Dermis blood vessel endothelial cell (primary cell): ENCODE results near the gene ZFYVE1. TPM values are rescaled to one million over a fixed set of nuclear protein-coding genes. Genes with fewer than 3 reads are reported as not detected.
"Not testable (repeated sequence)": the region's sequence is repeated elsewhere in the genome, so short reads cannot be mapped to it uniquely, and the experiment has no call there.

Source experiments
- DNase-seq: peaks from one replicate; pipeline ENCODE4 v3.0.0; 2010
- total RNA-seq: library from RNA; depleted of rRNA; stranded (reverse); fragments of >200 nt; gene quantifications from 2 replicates; pipeline ENCODE4 v1.2.3, GENCODE V29; 2014

The ZFYVE1 gene, protein sequence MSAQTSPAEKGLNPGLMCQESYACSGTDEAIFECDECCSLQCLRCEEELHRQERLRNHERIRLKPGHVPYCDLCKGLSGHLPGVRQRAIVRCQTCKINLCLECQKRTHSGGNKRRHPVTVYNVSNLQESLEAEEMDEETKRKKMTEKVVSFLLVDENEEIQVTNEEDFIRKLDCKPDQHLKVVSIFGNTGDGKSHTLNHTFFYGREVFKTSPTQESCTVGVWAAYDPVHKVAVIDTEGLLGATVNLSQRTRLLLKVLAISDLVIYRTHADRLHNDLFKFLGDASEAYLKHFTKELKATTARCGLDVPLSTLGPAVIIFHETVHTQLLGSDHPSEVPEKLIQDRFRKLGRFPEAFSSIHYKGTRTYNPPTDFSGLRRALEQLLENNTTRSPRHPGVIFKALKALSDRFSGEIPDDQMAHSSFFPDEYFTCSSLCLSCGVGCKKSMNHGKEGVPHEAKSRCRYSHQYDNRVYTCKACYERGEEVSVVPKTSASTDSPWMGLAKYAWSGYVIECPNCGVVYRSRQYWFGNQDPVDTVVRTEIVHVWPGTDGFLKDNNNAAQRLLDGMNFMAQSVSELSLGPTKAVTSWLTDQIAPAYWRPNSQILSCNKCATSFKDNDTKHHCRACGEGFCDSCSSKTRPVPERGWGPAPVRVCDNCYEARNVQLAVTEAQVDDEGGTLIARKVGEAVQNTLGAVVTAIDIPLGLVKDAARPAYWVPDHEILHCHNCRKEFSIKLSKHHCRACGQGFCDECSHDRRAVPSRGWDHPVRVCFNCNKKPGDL
- total RNA-seq: 21.3 and 22.4 TPM in 2 replicates

DNA sequence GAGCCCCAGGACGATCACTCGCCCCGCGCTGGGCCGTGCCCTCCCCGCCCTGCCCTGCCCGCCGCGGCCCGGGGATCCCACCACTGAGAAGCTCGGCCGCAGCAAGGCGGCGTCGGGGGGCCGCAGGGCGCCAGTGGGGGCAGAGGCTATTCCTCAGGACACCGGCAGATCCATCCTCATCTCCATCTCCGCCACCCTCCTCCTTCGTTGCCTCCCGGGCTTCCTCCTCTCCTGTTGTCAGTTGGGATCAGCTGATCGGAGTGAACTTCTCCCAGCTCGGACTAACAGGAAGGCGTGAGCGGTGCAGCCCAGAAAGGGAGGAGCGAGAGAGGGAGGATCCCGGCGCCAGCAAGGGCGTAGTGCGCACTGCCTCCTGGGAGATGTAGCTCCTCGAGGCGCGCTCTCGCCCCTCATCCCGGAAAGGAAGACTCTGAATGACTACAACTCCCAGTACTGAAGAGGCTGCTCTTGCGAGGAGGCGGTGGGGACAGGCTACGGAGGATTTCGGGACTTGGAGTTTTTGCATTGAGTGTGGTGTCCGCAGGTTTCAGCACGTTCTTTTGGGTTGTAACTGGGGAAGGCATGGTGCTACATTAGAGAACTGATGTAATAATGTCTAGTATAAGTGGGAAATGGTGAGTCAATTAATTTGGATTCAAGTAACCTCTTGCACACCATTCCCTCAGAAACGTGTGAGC, at the start of gene ZFYVE1:
TSS of gene ZFYVE1 (minus strand) at position 262 of the 698 bp plus-strand sequence. CDS start 2,598 bp downstream, outside the sequence.
- DNase-seq: peak; percentile 99

DNA sequence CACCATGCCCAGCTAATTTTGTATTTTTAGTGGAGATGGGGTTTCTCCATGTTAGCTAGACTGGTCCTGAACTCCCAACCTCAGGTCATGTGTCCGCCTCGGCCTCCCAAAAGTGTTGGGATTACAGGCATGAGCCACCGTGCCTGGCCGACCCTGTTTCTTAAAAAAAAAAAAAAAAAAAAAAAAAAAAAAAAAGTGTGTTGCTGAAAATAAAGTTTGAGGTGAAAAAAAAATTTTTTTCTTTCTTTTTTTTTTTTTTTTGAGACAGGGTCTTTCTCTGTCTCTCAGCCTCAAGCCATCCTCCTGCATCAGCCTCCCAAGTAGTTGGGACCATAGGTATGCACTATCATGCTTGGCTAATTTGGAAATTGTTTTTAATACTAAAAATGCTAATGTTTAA, 42.7 kb upstream of the ZFYVE1 start:
- no peak for DNase-seq

DNA sequence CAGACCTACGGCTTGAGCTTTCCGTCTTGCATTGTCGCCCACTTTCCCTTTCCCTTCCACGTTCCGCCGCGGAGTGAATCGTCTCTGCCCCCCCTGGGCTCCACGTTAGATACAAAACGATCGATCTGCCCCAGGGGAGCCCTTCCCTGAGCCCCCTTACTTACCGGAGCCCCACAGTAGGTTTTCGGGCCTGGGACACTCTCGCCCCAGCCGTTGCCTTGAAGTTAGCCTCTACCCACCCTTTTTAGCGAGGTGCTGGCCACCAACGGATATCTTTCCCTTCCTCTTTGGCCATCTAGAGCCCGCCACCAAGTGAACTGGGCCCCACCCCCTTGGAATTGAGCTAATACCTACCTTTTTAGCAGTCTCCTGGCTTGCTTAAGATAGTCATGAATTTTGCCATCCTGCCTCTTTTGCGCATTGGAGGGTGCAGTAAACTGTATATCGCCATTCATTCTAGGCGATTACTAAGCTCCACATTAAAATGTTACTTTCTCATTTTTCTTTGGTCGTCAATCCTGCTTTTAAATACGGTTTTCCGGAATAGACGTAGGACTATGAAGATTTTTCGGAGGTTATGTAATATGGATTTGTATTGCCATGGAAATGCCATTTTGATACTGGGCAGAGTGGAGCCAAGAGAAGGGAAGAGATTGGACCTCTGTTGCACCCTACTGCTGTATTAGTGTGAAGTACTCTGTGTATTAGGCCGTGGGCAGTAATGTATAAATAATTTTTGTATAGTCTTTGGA, 32.2 kb upstream of the ZFYVE1 start:
- peak; percentile 51 for DNase-seq

DNA sequence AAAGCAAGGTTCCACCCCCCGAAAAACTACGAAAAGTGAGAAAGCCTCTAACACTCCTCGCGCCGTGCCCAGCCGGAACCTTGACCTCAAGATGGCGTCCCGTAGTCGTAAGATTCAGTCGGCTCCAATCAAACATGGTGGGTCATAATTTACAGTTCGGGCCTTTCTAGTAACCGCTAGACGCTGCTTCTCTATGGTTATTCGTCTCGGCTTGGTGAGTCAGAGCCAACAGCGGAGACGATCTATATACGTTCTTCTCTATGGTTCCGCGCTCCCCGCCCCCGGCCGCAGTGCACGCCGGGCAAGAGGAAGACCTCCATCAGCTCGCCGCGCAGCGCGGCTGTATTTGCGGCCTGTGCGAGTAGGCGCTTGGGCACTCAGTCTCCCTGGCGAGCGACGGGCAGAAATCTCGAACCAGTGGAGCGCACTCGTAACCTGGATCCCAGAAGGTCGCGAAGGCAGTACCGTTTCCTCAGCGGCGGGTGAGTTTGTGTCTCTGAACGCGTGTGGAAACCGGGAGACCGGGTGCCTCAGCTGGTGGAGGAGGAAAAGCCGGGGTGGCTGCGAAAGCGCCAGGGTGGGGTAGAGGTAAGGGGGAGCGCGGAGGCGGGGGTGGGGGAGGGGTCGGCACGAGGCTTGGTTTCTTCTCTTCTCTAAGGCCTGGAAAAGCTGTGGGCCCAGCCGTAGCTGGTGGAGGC, 31.5 kb upstream of the ZFYVE1 start, which contains the start of gene RBM25:
TSS of gene RBM25 (plus strand) at position 311 of the 698 bp plus-strand sequence. CDS start 13,108 bp downstream, outside the sequence.
- peak; percentile 99 for DNase-seq

DNA sequence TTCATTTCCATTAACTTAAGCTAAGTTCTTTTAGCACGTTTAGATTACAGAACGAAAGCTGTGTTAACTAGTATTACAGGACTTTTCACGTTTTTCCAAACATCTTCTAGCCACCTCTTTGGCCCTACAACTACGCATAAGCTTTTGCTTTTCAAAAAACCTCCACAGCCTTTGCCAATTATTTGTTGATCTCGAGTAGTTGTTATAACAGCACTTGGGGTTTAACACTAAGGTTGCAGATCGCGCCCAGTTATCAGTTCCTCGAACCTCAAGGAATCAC, 31.0 kb upstream of the ZFYVE1 start:
- no peak for DNase-seq

DNA sequence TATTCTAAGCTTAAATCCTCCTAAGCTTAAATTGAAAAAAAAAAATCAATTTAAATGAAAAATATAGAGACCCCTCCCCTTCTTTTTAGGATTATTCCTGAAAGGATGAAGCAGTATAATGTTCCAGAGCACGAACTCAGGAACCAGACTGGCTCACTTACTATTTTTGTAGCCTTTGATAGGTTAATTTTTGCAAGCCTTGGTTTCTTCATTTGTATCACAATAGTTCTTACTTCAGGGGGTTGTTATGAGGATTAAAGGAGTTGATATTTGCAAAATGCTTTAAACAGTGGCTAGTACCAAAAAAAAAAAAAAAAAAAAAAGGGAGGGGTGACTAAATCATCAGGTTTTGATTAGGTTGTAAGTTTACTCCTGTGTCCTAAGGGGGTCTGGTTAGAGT, 28.3 kb upstream of the ZFYVE1 start:
- DNase-seq: no peak

DNA sequence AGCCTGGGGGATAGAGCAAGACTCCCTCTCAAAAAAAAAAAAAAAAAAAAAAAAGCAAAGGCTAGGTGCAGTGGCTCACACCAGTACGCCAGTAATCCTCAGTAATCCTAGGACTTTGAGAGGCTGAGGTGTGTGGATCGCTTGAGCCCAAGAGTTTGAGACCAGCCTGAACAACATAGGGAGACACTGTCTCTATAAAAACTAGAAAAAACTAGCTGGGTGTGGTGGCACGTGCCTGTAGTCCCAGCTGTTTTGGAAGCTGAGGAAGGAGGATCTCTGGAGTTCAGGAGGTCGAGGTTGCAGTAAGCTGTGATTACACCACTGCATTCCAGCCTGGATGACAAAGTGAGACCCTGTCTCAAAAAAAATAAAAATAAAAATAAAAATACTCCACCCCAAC, 22.5 kb upstream of the ZFYVE1 start:
- DNase-seq: no peak

DNA sequence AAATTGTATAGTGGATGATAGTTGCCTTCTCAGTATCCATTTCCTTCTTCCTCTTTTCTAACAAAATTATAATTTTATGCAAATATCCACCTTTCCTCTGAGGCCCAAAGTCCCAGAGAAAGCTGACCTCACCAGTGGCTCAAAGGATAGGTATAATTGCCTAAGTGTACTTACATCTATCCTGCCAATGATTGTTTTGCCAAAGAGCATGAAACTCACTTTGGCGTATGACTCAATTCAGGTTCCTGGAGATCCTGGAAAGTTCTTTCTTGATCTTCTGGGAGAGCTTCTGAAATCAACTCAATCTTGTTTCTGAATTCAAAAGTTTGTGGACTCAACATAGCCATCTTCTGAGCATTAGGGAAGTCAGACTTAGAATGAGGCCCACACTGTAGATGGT, 20.9 kb upstream of the ZFYVE1 start:
- no peak for DNase-seq

DNA sequence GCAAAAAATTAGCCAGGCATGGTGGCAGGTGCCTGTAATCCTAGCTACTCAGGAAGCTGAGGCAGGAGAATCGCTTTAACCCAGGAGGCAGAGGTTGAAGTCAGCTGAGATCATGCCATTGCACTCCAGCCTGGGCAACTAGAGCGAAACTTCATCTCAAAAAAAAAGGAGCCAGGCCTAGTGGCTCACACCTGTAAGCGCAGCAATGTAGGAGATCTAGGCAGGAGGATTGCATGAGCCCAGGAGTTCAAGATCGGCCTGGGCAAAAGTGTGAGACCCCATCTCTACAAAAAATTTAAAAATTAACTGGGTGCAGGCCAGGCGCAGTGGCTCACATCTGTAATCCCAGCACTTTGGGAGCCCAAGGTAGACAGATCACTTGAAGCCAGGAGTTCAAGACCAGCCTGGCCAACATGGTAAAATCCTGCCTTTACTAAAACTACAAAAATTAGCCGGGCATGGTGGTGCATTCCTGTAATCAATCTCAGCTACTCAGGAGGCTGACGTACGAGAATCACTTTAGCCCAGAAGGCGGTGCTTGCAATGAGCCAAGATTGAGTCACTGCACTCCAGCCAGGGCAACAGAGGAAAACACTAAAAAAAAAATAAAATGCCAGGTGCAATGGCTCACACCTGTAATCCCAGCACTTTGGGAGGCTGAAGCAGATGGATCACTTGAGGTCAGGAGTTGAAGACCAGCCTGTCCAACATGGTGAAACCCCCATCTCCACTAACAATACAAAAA, 10.0 kb upstream of the ZFYVE1 start:
- DNase-seq: not testable (repeated sequence)

DNA sequence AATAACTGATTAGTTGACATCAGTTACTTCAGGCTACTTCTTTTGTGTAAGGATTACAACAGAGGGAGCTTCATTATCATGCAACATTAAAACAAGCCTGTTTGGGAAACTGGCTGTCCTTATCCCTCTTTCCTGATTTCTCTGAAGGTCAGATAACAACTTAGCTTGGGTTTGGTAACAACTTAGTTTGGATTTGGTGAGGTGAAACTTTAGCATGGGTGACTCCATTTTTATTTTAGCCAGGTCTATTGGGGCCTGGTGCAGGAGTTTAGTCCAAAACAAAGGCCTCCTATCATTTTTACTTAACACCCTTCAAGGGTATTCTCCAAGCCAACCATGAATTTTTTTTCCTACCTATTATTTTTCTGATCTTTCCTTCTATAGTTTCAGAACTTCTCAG, 1.1 kb upstream of the ZFYVE1 start:
- no peak for DNase-seq

DNA sequence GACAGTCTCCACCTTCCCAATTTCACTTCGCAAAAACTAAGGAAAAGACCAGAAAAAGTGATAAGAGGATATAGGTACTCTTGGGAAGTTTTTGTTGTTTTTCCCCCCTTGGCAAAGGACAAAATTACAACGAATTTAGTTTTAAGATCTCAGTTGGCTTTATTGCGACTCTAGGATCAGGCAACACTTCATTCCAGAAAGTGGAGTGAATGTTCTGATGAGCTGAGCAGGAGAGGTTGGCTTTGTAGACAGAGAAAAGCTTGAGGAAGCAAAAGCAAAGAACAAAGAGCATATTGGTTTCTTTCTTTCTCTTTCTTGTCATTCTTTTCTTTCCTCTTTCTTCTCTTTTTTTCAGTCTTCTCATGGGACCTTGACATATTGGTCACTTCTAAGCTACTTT, 640 bp upstream of the ZFYVE1 start:
- DNase-seq: no peak

DNA sequence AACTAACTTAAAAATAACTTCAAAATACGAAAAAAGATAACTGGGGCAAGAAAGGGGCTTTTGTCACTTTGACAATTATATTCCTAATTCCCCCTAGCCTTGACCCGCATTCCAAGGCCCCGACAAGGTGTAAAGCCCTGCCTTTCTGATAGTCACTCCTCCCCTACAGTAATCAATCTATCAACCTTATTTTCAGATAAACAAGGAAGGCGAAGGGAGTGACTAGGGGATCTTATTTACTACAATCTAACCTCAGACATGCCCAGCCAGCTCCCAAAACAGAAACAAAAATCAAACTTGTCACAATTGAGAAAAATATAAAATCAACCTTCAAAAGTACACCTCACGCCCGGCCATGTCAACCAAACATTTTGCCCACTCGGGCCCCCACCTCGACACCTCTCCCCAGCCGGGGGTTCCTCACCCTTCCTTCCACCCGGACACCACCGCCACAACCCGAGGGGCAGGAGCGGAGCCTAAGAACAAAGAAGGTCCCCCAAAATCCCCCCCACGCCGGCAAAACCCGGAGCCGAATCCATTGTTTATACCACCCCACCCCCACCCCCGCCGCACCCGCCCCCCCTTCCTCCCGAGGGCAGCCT, 562 bp downstream of the ZFYVE1 start:
- peak; percentile 20 for DNase-seq

DNA sequence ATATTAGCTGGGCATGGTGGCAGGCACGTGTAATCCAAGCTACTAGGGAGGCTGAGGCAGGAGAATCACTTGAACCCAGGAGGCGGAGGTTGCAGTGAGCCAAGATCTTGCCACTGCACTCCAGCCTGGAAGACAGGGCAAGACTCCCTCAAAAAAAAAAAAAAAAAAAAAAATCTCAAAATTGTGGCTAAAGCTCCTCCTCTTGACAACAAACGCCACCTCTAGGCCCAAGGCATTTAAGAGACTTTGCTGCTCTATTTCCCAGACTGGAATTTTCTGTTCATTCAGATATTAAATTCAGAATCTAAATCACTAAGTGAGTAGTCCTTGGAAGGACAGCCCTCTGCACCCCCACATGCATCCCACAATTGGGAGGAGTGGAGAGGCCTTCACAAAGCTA, 1.4 kb downstream of the ZFYVE1 start:
- peak; percentile 10 for DNase-seq

DNA sequence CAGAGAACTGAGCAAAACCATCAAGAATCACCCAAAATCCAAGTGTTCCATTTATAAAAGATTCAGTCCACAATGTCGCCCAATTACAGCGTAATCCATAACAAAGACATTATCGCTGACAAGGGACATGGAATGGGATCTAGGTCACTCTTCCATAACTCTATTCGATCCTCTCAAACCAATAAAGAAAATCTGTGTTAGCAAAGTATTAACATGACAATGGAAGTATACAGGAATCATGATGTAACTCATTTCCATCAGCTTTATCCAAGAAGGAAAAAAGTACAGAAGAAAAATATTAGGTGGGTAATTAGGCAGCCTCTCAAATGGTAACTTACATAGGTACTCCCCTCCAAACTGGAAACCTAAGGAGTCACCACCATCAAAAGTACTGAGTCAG, 4.9 kb downstream of the ZFYVE1 start:
- DNase-seq: no peak

DNA sequence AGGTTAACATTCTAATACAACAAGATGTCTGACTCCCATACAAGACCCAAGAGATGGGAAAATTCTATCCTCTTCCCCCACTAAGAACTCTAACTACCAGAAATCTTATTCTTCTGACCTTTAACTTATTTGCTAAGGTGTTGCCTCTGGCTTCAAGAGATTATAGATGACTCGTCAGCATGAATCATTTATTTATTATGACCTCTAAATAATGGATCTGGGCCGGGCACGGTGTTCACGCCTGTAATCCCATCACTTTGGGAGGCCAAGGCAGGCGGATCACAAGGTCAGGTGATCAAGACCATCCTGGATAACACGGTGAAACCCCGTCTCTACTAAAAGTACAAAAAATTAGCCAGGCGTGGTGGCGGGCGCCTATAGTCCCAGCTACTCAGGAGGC, 10.9 kb downstream of the ZFYVE1 start:
- not testable (repeated sequence) for DNase-seq

DNA sequence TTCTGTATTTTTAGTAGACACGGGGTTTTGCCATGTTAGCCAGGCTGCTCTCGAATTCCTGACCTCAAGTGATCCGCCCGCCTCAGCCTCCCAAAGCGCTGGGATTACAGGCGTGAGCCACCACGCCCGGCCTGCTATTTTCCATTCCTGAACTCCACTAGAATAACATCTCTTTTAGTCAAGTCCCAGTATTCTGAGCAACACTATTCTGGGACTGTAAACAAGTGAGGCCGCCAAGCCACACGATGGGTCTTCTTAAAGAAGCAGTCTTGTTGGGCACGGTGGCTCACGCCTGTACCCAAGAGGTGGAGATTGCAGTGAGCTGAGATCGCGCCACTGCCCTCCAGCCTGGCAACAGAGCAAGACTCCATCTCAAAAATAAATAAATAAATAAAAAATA, 11.4 kb downstream of the ZFYVE1 start:
- not testable (repeated sequence) for DNase-seq

DNA sequence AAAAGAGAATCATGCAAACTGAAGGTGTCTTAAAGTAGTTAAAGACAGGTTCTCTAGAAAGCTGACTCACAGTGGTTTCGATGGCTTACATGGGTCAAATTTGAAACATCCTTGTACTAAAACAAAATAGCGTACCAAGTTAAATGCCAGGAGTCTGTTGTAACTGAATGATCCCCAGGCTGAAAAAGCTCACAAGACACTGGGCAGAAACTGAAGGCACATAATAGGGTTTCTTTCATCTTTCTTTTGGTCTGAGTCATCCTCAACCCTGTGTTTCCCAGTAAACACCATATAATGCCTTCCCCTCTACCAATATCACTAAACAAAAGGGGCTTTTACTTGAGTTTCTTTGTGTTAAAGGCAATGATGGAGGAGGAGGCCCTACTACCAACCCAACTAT, 12.8 kb downstream of the ZFYVE1 start:
- no peak for DNase-seq

DNA sequence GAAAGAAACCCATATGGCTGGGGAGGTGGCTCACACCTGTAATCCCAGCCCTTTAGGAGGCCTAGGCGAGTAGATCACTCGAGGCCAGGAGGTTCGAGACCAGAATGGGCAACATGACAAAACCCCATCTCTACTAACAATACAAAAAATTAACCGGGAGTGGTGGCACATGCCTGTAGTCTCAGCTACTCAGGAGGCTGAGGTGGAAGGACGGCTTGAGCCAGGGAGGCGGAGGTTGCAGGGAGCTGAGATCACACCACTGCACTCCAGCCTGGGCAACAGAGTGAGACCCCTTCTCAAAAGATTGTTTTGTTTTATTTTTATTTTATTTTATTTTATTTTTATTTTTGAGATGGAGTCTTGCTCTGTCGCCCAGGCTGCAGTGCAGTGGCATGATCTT, 15.7 kb downstream of the ZFYVE1 start:
- not testable (repeated sequence) for DNase-seq

DNA sequence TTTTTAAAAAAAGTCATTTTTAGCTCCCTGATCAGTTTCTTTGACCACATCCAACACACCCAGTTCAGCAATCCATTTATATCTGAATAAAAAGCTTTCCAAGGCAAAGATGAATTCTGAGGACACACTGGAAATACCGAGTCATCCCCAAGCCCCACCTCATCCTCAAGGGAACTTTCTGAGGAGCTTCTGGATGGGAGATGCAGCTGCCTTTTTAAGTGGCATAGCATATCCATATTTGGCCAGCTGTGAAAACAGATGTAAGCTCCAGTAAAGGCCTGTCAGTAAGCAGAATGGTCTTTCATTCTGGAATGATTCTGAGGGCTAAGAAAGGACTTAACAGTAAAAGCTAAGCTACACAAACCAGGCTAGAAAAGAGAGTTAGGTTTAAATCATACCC, 18.4 kb downstream of the ZFYVE1 start:
- peak; percentile 11 for DNase-seq

DNA sequence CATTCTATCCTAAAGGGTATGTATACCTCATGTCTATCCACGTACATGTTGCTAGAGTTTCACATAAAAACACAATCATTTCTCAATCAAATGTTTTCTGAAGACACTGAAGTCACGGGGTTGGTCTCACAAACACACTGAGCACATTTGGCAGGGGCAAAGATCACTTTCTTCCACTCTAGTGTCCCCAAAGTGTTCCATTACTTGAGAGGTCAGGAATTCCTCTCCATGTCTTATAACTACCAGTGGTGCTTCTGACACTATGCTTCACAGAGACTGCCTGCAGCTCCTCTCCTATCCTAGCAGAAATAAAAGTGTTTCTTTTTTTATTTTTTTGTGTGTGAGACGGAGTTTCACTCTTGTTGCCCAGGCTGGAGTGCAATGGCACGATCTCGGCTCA, 19.1 kb downstream of the ZFYVE1 start:
- no peak for DNase-seq

DNA sequence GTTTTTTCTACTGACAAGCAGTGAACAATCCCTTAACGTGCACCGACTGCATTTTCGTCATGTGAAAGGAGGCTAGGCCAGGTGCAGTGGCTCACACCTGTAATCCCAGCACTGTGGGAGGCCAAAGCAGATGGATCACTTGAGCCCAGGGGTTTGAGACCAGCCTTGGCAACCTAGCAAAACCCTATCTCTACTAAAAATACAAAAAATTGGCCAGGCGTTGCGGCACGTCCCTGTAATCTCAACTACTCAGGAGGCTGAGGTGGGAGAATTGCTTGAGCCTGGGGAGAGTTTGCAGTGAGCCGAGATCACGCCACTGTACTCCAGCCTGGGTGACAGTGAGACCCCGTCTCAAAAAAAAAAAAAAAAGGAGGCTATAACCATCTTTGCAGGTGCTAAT, 22.3 kb downstream of the ZFYVE1 start:
- not testable (repeated sequence) for DNase-seq
